ENCODE data around the gene CATSPERZ. TPM values are rescaled to one million over a fixed set of nuclear protein-coding genes. Genes with fewer than 3 reads are reported as not detected.
A peak's percentile ranks its signal among the peaks of the same experiment; 100 is the strongest.

CATSPERZ gene
- total and polyA plus RNA-seq, 9 of the 15 experiments (the other 6 are each of a cell fraction or from before 2014, with no cell fraction given) = 0.86 to 8.5 (median 3.5) TPM

GRCh38 chr11:64269540-64270220 is 30.5 kb upstream of the CATSPERZ start (continued):
- TF ChIP-seq, protein P1, sequence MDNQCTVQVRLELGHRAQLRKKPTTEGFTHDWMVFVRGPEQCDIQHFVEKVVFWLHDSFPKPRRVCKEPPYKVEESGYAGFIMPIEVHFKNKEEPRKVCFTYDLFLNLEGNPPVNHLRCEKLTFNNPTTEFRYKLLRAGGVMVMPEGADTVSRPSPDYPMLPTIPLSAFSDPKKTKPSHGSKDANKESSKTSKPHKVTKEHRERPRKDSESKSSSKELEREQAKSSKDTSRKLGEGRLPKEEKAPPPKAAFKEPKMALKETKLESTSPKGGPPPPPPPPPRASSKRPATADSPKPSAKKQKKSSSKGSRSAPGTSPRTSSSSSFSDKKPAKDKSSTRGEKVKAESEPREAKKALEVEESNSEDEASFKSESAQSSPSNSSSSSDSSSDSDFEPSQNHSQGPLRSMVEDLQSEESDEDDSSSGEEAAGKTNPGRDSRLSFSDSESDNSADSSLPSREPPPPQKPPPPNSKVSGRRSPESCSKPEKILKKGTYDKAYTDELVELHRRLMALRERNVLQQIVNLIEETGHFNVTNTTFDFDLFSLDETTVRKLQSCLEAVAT (IDR thresholded peaks at IDR 0.05) = 0 out of 4 replicates have a peak, but pooled peaks of 1 of the 2 experiments have one; percentile 28
- TF ChIP-seq, protein P2, sequence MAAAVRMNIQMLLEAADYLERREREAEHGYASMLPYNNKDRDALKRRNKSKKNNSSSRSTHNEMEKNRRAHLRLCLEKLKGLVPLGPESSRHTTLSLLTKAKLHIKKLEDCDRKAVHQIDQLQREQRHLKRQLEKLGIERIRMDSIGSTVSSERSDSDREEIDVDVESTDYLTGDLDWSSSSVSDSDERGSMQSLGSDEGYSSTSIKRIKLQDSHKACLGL (CRISPR knock-in tag; IDR thresholded peaks at IDR 0.05; ENCODE audit: borderline replicate concordance, poor library complexity, severe bottlenecking) = no peak
- TF ChIP-seq ZNF318 (IDR thresholded peaks at IDR 0.05; ENCODE audit: borderline replicate concordance in 1 of 2, low read depth in 1 of 2) (no peak), ZBTB8A (IDR thresholded peaks at IDR 0.05; ENCODE audit: partially characterized antibody) (no peak), CLOCK (CRISPR knock-in tag; IDR thresholded peaks at IDR 0.05; ENCODE audit: borderline replicate concordance) (peak; percentile 54; the same call in 1 of the 2 replicates), SMAD4 (CRISPR knock-in tag; conservative IDR thresholded peaks at IDR 0.05) (peak; percentile 43), ZNF263 (CRISPR knock-in tag; IDR thresholded peaks at IDR 0.05; ENCODE audit: borderline replicate concordance) (no peak), ARHGAP35 (IDR thresholded peaks at IDR 0.05; ENCODE audit: partially characterized antibody) (no peak), PURB (CRISPR knock-in tag; IDR thresholded peaks at IDR 0.05; ENCODE audit: low read depth) (no peak), HNRNPL (IDR thresholded peaks at IDR 0.05; ENCODE audit: low read depth, low read length) (no peak), PYGO2 (tag; IDR thresholded peaks at IDR 0.05) (no peak), ARID2 (IDR thresholded peaks at IDR 0.05) (no peak)
